Stimulated activated CD8-positive, alpha-beta memory T cell treated with anti-CD3 and anti-CD28 coated beads, Interleukin-2, amount 100 ng/mL, for 1 hour (primary cell): ENCODE data around the gene SHANK2.
"Not testable (repeated sequence)": the region's sequence is repeated elsewhere in the genome, so short reads cannot be mapped to it uniquely, and the experiment has no call there.

Experiments
- DNase-seq, 2 donors: peaks; one replicate each; pipeline ENCODE4 v3.0.0-alpha.2; 2020; ENCODE audit warnings: low read depth in 2 of 2

SHANK2 gene

DNA sequence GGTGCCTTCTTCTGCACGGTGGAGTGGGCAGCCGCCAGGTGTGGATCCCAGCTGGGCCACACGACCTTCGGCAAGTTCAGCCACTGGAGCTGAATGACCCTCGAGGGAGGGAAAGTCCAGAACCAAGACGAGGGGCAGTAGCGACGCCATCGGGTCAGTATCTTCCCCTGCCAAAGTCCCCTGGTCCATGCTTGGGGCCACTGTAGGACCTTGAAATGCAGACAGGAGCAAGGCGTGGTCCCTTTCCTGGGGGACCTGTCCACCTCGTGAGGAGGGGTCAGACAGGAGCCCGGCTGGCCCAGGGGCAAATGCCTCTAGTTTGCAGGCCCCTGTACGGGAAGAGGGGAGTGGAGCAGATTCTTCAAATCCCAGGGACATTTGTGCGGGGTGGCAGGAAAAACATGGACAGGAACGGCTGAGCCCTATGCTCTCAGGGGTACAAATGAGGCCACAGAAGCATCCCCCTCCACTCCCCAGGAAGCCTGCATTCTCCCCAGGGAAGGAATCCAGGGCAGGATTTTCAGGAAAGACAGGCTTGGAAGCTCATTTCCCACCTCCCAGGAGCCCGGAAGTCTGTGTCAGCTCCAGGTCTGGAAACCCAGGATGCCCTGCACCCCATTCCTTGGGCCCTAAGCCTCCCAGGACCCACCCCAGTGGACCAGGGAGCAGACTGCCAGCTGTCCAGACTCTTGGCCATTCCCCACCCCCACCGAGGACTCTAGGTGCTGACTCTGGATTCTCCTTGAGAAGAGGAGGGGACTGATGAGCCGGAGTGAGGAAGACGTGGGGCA, 6.6 kb downstream of the SHANK2 start:
- no peak for DNase-seq

DNA sequence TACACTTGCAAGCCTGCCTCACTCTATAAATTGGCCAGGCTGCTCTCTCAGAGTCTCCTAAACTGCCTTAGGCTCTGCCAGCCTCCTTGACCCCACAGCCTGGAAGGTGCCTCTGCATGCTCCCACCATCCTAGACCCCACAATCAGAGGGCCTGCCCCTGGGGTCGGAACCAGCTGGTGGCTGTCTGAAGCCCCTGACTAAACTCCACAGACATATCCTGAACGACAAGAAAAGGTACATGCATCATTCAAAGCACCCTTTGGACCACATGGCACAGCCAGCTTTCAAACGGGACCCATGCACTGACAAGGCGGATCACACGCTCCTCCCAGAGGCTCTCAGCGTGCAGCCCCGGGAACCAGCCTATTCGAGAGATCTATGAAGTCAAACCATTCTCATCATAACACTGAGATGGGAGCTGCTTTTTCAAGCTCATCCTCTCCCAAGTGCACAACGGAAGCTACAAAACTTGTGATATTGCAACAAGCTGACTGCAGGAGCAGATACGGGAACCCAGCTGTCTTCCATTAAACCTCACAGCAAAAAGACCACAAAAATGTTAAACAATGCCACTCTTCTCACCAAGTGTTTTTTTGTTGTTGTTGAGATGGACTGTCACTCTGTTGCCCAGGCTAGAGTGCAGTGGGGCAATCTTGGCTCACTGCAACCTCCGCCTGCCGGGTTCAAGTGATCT, 8.1 kb downstream of the SHANK2 start:
- DNase-seq = no peak

DNA sequence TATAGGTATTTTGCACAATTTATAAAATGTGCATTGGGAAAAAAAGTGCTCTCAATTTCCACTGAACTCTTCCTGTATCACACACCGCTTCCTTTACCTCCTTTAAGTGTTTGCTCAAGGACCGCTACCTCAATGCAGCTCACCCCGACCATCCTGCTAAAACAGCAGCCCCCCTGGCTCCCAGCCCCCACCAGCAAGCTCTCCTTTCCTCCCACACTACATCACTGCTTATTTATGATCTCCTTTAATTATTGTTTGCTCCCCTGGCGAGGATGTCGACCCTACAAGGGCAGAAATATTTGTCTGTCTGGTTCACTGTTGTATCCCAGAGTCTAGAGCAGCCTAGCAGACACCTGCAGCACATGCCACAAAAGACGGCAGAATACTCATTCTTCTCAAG, 10.0 kb downstream of the SHANK2 start:
- no peak for DNase-seq

DNA sequence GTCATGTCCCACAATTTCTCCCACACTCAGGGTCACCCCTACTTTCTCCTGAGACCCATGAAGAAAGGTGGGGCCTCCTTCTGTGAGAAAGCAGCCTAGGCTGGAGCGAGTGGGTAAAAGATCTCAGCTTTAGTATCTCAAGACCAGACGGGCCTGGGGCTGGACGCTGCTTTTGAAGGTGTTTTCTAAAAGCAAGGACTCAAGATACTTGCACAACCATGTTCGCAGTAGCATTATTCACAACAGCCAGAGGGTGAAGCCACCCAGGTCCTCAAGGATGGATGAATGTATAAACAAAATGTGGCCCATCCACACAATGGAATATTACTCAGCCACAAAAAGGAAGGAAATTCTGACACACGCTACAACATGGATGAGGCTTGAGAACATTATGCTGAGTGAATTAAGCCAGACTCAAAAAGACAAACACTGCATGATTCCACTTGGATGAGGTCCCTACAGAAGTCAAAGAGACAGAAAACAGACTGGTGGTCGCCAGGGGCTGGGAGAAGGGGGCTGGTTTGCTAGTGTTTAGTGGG, 10.6 kb downstream of the SHANK2 start:
- DNase-seq = no peak

DNA sequence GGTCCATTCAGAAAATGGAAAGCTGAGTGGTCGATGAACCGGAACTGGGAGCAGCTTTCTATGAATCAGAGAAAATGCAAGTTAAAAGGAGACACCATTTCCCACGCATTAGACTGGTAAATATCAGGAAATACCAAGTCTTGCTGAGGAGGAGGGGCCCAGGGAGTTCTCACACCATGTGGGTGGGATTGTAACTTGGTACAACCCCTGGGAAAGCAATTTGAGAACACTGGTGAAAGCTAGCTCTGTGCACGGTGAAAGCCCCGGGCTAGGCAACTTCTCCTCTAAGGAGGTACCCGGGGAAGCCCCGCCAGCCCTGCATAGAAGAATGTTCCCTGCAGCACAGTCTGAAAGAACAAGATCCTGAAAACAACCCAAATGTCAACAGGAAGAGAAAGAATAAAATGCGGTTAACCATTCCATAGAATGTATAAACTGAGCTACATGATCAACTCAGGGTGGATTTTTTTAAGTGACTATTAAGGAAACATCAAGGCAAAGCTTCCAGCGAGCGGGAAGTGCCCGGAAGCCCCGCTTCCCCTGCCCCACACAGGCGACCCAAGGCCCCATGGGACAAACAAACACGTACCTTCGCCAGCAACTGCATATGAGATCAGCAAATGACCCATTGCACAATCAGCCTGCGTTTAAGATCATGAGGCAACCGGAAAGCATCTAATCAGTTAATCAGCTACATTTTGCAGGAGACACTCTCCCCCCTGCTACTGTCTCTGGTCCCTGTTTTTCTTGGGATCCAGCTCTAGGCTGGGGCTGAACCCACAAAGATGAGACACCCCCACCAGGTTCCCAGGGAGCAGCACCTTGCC, 11.3 kb downstream of the SHANK2 start:
- no peak for DNase-seq

DNA sequence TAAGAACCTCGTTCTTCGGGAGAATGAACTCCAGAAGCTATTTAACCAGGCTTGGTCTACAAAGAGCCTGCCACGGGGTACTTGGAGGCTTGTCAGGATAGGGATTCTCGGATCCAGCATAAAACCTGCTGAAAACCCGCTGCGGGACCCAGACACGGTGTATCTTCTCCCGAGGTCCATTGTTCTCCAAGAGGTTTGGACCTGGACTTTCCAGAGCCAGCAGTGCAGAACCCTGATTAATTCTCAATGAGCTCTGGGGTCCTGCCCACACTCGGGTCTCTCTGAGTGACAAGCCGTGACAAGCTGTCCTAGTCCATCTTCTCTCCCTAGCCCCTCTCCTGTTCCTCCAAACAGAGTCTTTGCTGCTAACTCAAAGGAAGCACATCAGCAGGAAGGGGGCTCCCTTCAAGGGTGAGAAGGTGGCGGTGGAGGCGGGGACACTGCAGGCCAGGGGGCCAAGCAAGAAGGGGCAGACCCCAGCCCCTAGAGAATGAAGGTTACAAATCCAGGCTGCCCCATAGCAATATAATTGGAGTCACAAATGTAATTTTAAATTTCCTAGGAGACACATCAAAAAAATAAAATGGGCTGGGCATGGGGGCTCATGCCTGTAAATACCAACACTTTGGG, 12.2 kb downstream of the SHANK2 start:
- DNase-seq = no peak

DNA sequence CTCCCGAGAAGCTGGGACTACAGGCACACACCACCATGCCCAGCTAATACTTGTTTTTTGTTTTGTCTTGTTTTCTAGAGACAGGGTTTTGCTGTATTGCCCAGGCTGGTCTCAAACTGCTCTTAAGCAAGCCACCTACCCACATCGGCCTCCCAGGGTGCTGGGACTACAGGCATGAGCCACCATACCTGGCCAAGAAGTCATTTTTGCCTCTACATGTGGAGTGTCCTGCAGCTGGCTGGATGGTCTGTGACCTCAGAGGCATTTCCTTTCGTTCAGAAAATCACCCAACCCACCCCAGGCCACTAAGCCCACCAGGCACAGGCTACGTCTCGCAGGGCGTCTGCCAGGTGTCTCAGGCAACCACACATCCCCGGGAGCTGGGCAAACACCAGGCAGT, 12.8 kb downstream of the SHANK2 start:
- DNase-seq = no peak

DNA sequence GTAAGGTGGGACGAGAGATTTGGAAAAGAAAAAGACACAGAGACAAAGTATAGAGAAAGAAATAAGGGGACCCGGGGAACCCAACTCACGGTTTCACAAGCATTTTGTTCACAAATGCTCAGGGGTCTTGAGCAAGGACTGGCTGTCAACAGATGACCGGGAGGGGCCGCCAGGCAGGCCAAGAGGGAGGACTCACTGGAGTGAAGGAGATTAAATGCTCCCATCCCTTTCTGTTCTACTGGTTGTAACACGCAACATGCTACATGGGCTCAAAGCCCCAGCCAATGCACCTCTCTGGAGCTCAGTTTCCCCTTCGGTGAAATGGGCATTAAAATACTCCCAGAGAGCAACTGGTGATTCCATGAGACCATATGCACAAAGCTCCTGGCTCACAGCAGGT, 13.4 kb downstream of the SHANK2 start:
- DNase-seq = no peak

DNA sequence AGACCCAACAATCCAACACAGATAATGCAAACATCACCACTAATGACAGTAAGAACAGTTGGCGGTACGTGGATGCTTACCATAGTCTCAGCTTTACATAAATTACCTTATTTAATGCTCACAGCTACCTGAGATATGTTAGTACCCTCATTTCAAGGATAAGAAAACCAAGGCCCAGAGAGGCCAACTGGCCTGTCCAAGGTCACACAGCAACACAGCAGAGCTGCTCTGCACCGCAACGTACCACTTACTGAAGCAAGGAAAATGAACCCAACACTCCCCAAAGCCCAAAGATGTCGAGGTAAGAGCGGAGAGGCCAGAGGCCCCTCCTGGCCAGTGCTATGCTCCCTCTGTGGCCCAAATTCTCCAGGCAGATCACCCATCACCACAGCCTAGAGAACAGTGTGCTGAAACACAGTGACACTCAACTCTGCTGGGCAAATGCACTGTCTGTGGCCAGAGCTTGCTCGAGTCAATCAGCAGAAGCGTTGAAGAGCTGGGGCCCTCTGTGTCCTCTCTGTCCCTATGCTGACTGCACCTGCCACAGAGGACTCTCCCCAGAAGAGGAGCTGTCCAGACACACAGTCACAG, 14.0 kb downstream of the SHANK2 start:
- DNase-seq = no peak

DNA sequence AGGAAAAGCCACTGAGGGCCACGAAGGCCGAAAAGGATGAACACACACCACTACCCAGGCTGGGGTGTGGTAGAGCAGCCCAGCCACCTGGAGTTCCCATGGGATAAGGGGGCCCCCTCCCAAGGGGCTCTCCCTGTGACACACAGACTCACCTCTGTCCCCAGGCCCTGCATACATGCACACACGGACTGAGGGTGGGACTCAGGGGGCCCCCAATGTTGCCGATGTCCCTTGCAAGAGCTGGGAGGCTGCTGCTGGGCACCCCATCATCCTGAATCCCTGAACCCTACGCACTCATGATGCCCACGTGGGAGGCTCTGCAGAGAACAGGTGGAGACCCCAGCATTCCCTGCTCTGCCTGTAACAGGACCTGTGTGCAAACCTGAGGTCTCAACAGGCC, 14.5 kb downstream of the SHANK2 start:
- DNase-seq = no peak

DNA sequence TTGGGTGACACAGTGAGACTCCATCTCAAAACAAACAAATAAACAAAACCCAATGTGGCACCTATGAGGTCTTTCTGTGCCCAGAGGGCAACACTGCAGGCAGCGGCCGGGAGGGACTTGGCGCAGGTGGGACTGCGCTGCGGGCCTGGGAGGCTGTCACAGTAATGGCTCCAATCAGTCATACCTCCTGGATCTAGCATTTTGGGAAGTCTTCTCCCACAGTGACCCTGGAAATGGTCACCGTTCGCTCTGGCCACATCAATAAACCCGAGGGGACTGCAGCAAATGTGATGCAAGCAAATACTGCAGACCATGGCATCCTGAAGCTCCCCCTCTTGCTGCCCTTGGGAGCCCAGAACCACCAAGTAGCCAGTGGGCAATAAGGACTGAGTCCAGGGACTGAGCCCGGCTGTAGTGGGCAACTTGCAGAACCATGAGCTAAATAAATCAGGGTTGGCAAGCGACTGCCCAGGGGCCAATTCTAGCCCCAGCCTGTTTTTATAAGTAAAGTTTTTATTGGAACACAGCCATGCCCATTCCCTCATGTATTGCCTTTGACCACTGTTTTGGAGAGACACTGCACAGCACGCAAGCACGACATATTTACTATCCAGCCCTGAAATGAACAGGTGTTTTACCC, 15.4 kb downstream of the SHANK2 start:
- no peak for DNase-seq

DNA sequence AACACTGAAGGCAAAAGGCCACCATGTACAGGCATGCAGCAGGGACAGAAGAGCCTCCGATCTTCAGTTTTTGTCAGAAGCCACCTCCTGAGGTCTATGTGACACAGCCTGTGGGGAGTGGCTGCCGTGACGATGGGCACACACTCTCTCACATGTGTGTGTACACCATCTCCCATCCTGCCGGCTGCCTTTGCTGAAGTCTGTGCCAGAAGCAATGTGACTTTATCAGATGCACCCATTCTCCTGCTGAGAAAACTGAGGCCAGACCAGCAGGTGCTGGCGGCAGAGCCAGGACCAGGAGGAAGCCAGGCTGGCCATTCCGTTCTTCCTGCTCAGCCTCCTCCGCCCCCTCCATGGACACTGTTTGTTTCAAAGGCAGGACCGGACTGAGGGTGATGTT, 16.7 kb downstream of the SHANK2 start:
- DNase-seq = no peak

DNA sequence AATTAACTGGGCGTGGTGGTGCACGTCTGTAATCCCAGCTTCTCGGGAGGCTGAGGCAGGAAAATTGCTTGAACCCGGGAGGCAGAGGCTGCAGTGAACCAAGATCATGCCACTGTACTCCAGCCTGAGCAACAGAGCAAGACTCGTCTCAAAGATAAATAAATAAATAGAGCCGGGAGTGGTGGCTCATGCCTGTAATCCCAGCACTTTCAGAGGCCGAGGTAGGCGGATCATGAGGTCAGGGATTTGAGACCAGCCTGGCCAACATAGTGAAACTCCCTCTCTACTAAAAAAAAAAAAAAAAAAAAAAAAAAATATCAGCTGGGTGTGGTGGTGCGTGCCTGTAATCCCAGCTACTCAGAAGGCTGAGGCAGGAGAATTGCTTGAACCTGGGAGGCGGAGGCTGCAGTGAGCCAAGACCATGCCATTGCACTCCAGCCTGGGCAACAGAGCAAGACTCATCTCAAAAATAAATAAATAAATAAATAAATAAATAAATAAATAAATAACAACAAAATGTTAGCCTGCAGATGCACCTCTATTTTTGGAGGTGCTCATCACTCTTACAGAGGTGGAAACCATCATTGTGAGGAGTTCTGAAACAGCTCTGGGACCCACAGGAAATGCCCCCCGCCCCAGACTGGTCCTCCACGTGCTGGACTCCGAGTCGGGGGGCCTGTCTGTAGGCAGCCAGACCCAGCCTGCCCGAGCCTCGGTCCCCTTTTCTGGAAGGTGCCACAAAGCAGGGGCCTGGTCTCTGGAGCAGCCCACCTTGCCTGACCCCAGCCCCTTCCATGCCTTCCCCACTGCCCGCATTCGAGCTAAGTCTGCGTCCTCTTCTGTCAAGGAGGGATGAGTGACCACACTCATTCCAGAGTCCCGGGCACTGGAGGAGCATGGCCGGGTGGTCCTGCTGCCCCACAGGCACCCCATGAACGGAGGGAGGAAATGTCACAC, 18.2 kb downstream of the SHANK2 start:
- not testable (repeated sequence) for DNase-seq

DNA sequence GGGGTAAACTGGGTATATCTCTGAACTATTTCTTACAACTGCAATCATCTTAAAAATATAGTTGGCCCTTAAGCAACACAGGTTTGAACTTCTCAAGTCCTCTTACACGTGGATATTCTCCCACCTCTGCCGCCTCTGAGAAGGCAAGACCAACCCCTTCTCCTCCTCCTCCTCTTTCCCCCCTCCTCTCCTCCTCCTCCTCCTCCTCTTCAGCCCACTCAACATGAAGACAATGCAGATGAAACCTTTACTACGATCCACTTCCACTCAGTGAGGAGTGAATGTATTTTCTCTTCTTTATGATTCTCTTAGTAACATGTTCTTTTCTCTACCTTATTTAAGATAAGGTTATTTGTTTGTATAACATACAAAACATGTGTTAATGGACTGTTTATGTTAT, 20.0 kb downstream of the SHANK2 start:
- no peak for DNase-seq

DNA sequence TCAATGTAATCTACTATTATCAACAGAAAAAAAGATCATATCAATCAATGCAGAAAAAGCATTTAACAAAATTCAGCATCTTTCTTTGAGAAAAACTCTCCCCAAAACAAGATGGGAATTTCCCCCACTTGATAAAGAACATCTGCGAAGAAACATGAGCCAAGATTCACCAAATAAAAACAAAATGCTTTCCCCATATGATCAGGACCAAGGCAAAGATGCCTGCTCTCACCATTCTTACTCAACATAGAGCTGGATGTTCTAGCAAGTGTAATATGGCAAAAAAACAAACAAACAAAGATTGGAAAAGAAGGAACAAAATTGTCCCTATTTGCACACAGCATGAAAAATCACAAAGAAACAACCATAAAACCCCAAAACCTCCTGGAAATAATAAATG, 23.4 kb downstream of the SHANK2 start:
- no peak for DNase-seq

DNA sequence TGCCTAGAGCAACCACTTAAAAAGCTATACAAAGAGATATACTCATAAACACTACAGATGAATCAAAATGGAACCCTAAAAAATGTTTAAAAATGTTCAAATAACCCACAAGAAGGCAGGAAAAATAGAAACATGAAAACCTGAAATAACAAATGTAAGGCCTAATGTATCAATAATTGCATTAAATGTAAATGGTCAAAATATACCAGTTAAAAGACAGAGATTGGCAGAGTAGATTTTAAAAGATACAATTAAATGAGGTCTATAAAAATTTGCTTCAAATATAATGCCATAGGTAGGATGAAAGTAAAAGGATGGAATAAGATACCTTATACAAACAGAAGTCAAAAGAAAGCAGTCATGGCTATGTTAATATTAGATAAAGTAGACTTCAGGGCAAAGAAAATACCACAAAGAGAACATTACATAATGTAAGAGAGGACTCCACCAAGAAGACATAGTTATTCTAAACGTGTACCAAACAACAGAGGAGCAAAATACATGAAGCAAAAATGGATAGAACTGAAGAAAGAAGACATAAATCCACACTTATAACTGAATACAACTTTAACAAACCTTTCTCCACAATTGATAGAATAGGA, 25.2 kb downstream of the SHANK2 start:
- no peak for DNase-seq

DNA sequence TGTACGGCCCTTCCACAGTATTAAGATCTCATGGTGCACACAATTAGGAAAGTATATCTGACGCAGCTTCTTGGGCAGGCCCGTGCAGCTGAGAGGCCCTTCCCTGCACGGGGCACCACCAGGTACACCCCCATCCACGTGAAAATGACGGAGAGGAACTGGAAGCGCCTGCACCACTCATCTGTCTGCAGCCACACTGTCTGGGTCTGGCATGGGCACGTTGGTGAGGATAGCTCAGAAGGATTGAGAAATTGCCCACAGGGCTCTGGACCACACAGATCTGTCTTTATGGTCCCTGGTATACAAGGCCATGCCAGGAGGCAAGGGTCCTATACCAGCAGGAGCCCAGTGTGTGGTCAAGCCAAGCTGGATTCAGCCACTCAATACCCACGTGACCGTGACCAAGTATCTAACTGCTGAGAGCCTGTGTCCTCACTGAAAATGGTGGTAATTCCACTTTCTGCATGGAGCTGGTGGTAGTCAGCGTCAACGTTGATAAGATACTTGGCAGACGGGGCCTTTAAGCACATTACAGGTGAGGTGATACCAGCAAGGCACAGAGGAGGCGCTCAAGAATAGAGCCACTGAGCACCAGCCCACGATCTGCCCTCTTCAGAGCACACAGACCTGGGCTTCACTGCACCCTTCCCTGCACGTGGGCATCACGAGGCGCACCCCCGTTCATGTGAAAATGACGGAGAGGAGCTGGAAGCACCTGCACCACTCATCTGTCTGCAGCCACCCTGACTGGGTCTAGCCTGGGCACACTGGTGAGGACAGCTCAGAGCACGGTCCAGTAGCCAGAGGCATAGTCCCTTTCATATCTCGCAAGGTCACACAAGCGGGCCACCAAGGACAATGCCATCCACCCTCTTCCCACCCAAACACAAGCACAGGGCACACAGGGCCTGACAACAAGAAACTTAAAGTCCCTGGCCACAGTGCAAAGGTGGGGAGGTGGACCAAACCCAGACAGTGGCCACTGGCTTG, 28.4 kb downstream of the SHANK2 start:
- no peak for DNase-seq

DNA sequence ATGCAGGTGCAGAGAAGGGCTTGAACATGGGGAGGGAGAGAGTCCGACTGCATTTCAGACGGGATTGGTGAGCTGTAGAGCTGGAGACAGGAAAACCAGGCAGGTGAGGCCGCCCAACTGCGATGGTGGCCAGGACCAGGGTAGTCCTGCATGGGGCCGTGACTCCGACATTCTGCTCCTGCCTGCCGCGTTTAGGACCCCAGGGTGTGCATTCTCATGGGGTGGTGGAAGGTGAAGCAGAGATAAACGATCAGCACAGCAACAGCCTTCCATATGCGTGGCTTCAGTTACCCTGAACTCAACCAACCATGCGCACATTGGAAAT, 29.3 kb downstream of the SHANK2 start:
- no peak for DNase-seq
